MM.1S (cell line): ENCODE data around the gene SLIT1.

ENCODE experiments used
- DNase-seq: peaks from one replicate; pipeline ENCODE4 v3.0.0-alpha.2; 2015
- H2AFZ ChIP-seq: fragments of 300-600 bp; sonication (generic); 2 replicates; pipeline ENCODE4 v1.6.0; 2016; ENCODE audit warnings: antibody characterized with exemption, low read length
- H3F3A ChIP-seq: fragments of 300-600 bp; sonication (generic); 2 replicates; pipeline ENCODE4 v1.6.1; 2016; ENCODE audit warnings: mild to moderate bottlenecking, antibody characterized with exemption, low read length, moderate library complexity, mixed read lengths; ENCODE audit not compliant: insufficient read depth
- H3K27ac ChIP-seq: fragments of 300-600 bp; sonication (generic); 2 replicates; pipeline ENCODE4 v1.5.1; 2016; ENCODE audit warnings: mild to moderate bottlenecking, low read length
- H3K27me3 ChIP-seq: fragments of 300-600 bp; sonication (generic); replicated peaks from 2 replicates; pipeline ENCODE4 v1.6.0; 2016; ENCODE audit warnings: low read length; ENCODE audit not compliant: insufficient read depth
- H3K36me3 ChIP-seq: fragments of 300-600 bp; sonication (generic); replicated peaks from 2 replicates; pipeline ENCODE4 v1.6.1; 2016; ENCODE audit warnings: mild to moderate bottlenecking, low read length, mixed read lengths; ENCODE audit not compliant: insufficient read depth
- H3K4me1 ChIP-seq: fragments of 300-600 bp; sonication (generic); 2 replicates; pipeline ENCODE4 v1.6.1; 2016; ENCODE audit warnings: low read length, mixed read lengths
- H3K4me2 ChIP-seq: fragments of 300-600 bp; sonication (generic); 2 replicates; pipeline ENCODE4 v1.6.0; 2016; ENCODE audit warnings: low read depth, low read length
- H3K4me3 ChIP-seq: fragments of 300-600 bp; sonication (generic); 2 replicates; pipeline ENCODE4 v1.5.1; 2016; ENCODE audit warnings: low read length, mixed read lengths
- H3K79me2 ChIP-seq: fragments of 300-600 bp; sonication (generic); 2 replicates; pipeline ENCODE4 v1.6.1; 2016; ENCODE audit warnings: mixed run types, low read length, mixed read lengths
- H3K9ac ChIP-seq: fragments of 300-600 bp; sonication (generic); 2 replicates; pipeline ENCODE4 v1.6.1; 2016; ENCODE audit warnings: low read length, mixed read lengths
- H3K9me2 ChIP-seq: fragments of 300-600 bp; sonication (generic); replicated peaks from 2 replicates; pipeline ENCODE4 v1.6.1; 2016; ENCODE audit warnings: mild to moderate bottlenecking, low read length, mixed read lengths; ENCODE audit not compliant: insufficient read depth
- H3K9me3 ChIP-seq: fragments of 300-600 bp; sonication (generic); replicated peaks from 2 replicates; pipeline ENCODE4 v1.6.1; 2016; ENCODE audit warnings: mild to moderate bottlenecking, low read length, mixed read lengths; ENCODE audit not compliant: insufficient read depth
- H4K20me1 ChIP-seq: fragments of 300-600 bp; sonication (generic); 2 replicates; pipeline ENCODE4 v1.6.1; 2016; ENCODE audit warnings: mild to moderate bottlenecking, low read length, moderate library complexity, mixed read lengths; ENCODE audit not compliant: insufficient read depth
- CTCF ChIP-seq: fragments of 300-600 bp; sonication (generic); IDR thresholded peaks from 2 replicates; pipeline ENCODE4 v1.5.1; 2016; ENCODE audit warnings: antibody characterized with exemption, low read length, mixed read lengths
- EZH2 ChIP-seq: fragments of 300-600 bp; sonication (generic); optimal IDR thresholded peaks from 2 replicates; pipeline ENCODE3; 2017; ENCODE audit warnings: low read depth, mild to moderate bottlenecking, antibody characterized with exemption, low read length, mixed read lengths
- EZH2phosphoT487 ChIP-seq: fragments of 300-600 bp; sonication (generic); IDR thresholded peaks from 2 replicates; pipeline ENCODE4 v1.6.1; 2018; ENCODE audit warnings: antibody characterized with exemption, low read length

SLIT1 gene

DNA sequence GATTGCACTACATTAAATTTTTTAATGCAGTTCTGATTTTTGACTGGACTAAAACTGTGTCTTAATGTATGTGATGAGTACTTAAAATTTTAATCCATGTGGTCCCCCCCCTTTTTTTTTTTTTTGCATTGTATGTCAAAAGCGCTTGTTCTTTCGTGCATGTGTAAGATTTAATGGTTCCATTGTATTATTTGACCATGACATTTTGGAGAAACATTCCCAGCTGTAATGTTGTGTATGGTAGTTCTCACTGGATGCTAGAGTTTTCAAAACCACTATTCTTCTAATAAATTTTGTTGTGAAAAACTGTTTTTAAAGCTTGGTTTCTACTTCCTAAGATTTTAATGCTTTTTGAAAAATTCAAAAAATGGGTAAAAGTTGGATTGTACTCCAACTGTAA, 221.6 kb downstream of the SLIT1 start:
- Histone ChIP-seq H3K4me1 (no peaks in the 10 kb centered on the region), H2AFZ (no peak overlapping the region)
- no peak for DNase-seq

DNA sequence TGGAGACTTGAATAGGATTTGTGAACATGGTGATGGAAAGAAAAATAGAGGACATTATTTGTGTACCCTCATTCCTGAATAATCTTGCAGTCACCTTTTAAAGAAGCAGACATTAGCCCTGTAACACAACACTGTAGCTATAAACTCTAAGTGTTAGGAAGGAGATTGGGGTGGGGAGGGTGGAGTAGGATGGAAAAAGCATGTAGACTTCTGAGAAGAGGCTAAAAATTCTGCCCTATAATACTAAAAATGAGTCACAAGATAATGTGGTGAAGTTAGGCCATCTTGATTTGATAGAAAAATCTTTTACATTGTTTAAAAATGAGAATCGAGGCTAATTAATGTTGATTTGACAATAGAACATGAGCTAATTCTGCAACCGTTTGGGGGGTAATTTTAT, 224.9 kb downstream of the SLIT1 start:
- Histone ChIP-seq H3K9me2 (no peaks in the 10 kb centered on the region), H4K20me1 (no peaks in the 10 kb centered on the region), H3K4me2 (no peak overlapping the region), H3K4me1 (no peaks in the 10 kb centered on the region), H3K27me3 (no peaks in the 10 kb centered on the region), H2AFZ (no peak overlapping the region), H3K9me3 (no peaks in the 10 kb centered on the region), H3K79me2 (no peaks in the 10 kb centered on the region), H3K4me3 (no peak overlapping the region), H3K9ac (no peak overlapping the region), H3K36me3 (no peaks in the 10 kb centered on the region), H3K27ac (no peak overlapping the region), H3F3A (no peaks in the 10 kb centered on the region)
- no peak for TF ChIP-seq CTCF
- no peak for TF ChIP-seq EZH2phosphoT487
- no peak for TF ChIP-seq EZH2
- DNase-seq = no peak

More for the DNA sequence above, 221.6 kb downstream of the SLIT1 start:
- TF ChIP-seq EZH2 = no peak
- TF ChIP-seq CTCF = no peak
- TF ChIP-seq EZH2phosphoT487 = no peak
- no peaks in the 10 kb centered on the region for H3F3A ChIP-seq
- H3K4me2 ChIP-seq = no peak overlapping the region
- H3K9me3 ChIP-seq = no peaks in the 10 kb centered on the region
- no peaks in the 10 kb centered on the region for H3K36me3 ChIP-seq
- H3K27ac ChIP-seq = no peak overlapping the region
- H3K27me3 ChIP-seq = no peaks in the 10 kb centered on the region
- no peaks in the 10 kb centered on the region for H3K79me2 ChIP-seq
- H3K9me2 ChIP-seq = no peaks in the 10 kb centered on the region
- H4K20me1 ChIP-seq = no peaks in the 10 kb centered on the region
- H3K9ac ChIP-seq = no peak overlapping the region
- H3K4me3 ChIP-seq = no peak overlapping the region

- no peak overlapping the region for H3K4me2 ChIP-seq
Measured at GRCh38 chr10:96959733-96960132, 226.0 kb downstream of the SLIT1 start.

More at GRCh38 chr10:96959733-96960132, 226.0 kb downstream of the SLIT1 start:
- no peak overlapping the region for H3K27ac ChIP-seq
- no peak overlapping the region for H3K4me3 ChIP-seq
- H2AFZ ChIP-seq = no peak overlapping the region
- no peak overlapping the region for H3K9ac ChIP-seq
- no peak for TF ChIP-seq EZH2
- no peak for TF ChIP-seq EZH2phosphoT487
- TF ChIP-seq CTCF = no peak
- no peaks in the 10 kb centered on the region for H3K27me3 ChIP-seq
- H3F3A ChIP-seq = no peaks in the 10 kb centered on the region
- H3K9me3 ChIP-seq = no peaks in the 10 kb centered on the region
- no peaks in the 10 kb centered on the region for H3K9me2 ChIP-seq
- no peaks in the 10 kb centered on the region for H4K20me1 ChIP-seq
- H3K36me3 ChIP-seq = no peaks in the 10 kb centered on the region
- no peaks in the 10 kb centered on the region for H3K4me1 ChIP-seq
- no peak for DNase-seq
- H3K79me2 ChIP-seq = no peaks in the 10 kb centered on the region
